ENCODE results near the gene SH3PXD2A. TPM values are rescaled to one million over a fixed set of nuclear protein-coding genes. Genes with fewer than 3 reads are reported as not detected.

The SH3PXD2A gene
- total RNA-seq, 1 donor from 2014 or later, result 56.2 TPM

GRCh38 chr10:103582331-103583123, 272.8 kb downstream of the SH3PXD2A start:
- DNase-seq (ENCODE audit: extremely low spot score in 2 of 2), result no peak
- intact Hi-C loops (cut with DNase I), result no loop called here
- Histone ChIP-seq H3K27ac (no peak overlapping the region), H3K36me3 (peaks cover 0 to 2% of the 10 kb centered on the region in 2 donors), H3K4me1 (peaks cover 22% of the 10 kb centered on the region), H3K9me3 (no peaks in the 10 kb centered on the region), H3K4me3 (no peak overlapping the region), H3K27me3 (no peaks in the 10 kb centered on the region)
- TF ChIP-seq POLR2AphosphoS5 (IDR thresholded peaks at IDR 0.05; ENCODE audit: insufficient read depth in 1 of 2, low read depth in 1 of 2) (no peak), POLR2A (IDR thresholded peaks at IDR 0.05) (no peak), CTCF (IDR thresholded peaks at IDR 0.05) (no peak)

- intact Hi-C loops (cut with DNase I), result no loop called here
- TF ChIP-seq POLR2A (IDR thresholded peaks at IDR 0.05) (no peak), POLR2AphosphoS5 (IDR thresholded peaks at IDR 0.05; ENCODE audit: insufficient read depth in 1 of 2, low read depth in 1 of 2) (no peak), CTCF (IDR thresholded peaks at IDR 0.05) (no peak)
- H3K27me3 ChIP-seq, result no peaks in the 10 kb centered on the region
- DNase-seq (ENCODE audit: extremely low spot score in 2 of 2), result no peak
- H3K36me3 ChIP-seq, result no peaks in the 10 kb centered on the region
- no peak overlapping the region for H3K27ac ChIP-seq
- no peak overlapping the region for H3K4me3 ChIP-seq
- H3K4me1 ChIP-seq, result peaks cover 27% of the 10 kb centered on the region
- H3K9me3 ChIP-seq, result no peaks in the 10 kb centered on the region
Measured at GRCh38 chr10:103581499-103581898, 273.9 kb downstream of the SH3PXD2A start.

GRCh38 chr10:103580430-103580829, 274.9 kb downstream of the SH3PXD2A start:
- intact Hi-C loops (cut with DNase I), result no loop called here
- DNase-seq (ENCODE audit: extremely low spot score in 2 of 2), result no peak

GRCh38 chr10:103580011-103580410, 275.4 kb downstream of the SH3PXD2A start:
- Histone ChIP-seq H3K36me3 (no peaks in the 10 kb centered on the region), H3K4me3 (no peak overlapping the region), H3K27me3 (no peaks in the 10 kb centered on the region), H3K4me1 (peaks cover 39% of the 10 kb centered on the region), H3K9me3 (no peaks in the 10 kb centered on the region), H3K27ac (peak overlapping the region; percentile 72)
- no peak for DNase-seq (ENCODE audit: extremely low spot score in 2 of 2)
- intact Hi-C loops (cut with DNase I), result no loop called here
- TF ChIP-seq CTCF (IDR thresholded peaks at IDR 0.05), result no peak
- no peak for TF ChIP-seq POLR2AphosphoS5 (IDR thresholded peaks at IDR 0.05; ENCODE audit: insufficient read depth in 1 of 2, low read depth in 1 of 2)
- TF ChIP-seq POLR2A (IDR thresholded peaks at IDR 0.05), result no peak

More at GRCh38 chr10:103580430-103580829, 274.9 kb downstream of the SH3PXD2A start:
- Histone ChIP-seq H3K27ac (peak overlapping the region; percentile 72), H3K4me1 (peaks cover 34% of the 10 kb centered on the region), H3K36me3 (no peaks in the 10 kb centered on the region), H3K9me3 (no peaks in the 10 kb centered on the region), H3K4me3 (no peak overlapping the region), H3K27me3 (no peaks in the 10 kb centered on the region)
- TF ChIP-seq POLR2AphosphoS5 (IDR thresholded peaks at IDR 0.05; ENCODE audit: insufficient read depth in 1 of 2, low read depth in 1 of 2) (no peak), CTCF (IDR thresholded peaks at IDR 0.05) (no peak), POLR2A (IDR thresholded peaks at IDR 0.05) (no peak)

- Histone ChIP-seq H3K27me3 (no peaks in the 10 kb centered on the region), H3K9me3 (no peaks in the 10 kb centered on the region), H3K4me1 (peaks cover 50% of the 10 kb centered on the region), H3K27ac (no peak overlapping the region), H3K36me3 (no peaks in the 10 kb centered on the region), H3K4me3 (no peak overlapping the region)
- intact Hi-C loops (cut with DNase I), result no loop called here
- TF ChIP-seq CTCF (IDR thresholded peaks at IDR 0.05) (no peak), POLR2AphosphoS5 (IDR thresholded peaks at IDR 0.05; ENCODE audit: insufficient read depth in 1 of 2, low read depth in 1 of 2) (no peak), POLR2A (IDR thresholded peaks at IDR 0.05) (no peak)
- DNase-seq (ENCODE audit: extremely low spot score in 2 of 2), result no peak
Measured at GRCh38 chr10:103578782-103579382, 276.5 kb downstream of the SH3PXD2A start.
